DMS153 treated with DMSO at 0.1 percent for 48 hours (cell line): ENCODE results near the gene SULF2.
A peak's percentile ranks its signal among the peaks of the same experiment; 100 is the strongest.

ENCODE experiments used
- DNase-seq: peaks from one replicate; lab custom pipeline; 2025; ENCODE audit not compliant: unreplicated experiment; lab: John Stamatoyannopoulos, UW

SULF2 gene

GRCh38 chr20:47672886-47673670 lies 112.2 kb downstream of the SULF2 start:
- no peak for DNase-seq

DNA sequence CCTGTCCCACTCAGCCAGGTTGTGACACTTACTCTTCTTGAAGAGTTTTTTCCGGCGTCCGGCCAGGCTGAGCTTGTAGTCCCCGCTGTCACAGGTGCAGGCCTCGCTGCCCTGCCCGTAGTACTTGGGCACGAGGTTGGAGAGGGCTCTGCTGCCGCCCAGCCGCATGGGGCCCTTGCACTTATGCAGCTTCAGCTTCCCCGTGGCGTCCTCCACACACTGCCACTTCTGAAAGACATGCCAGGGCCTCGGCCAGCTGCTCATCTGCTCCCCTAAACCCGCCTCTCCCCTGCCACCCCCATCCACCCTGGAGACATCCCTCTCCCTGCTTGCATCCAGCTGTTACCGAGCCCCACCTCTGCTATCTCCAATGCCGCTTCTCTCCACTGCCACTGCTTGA lies 113.1 kb downstream of the SULF2 start:
- no peak for DNase-seq

- DNase-seq, result no peak
Measured at GRCh38 chr20:47670913-47671312, 114.4 kb downstream of the SULF2 start.

DNA sequence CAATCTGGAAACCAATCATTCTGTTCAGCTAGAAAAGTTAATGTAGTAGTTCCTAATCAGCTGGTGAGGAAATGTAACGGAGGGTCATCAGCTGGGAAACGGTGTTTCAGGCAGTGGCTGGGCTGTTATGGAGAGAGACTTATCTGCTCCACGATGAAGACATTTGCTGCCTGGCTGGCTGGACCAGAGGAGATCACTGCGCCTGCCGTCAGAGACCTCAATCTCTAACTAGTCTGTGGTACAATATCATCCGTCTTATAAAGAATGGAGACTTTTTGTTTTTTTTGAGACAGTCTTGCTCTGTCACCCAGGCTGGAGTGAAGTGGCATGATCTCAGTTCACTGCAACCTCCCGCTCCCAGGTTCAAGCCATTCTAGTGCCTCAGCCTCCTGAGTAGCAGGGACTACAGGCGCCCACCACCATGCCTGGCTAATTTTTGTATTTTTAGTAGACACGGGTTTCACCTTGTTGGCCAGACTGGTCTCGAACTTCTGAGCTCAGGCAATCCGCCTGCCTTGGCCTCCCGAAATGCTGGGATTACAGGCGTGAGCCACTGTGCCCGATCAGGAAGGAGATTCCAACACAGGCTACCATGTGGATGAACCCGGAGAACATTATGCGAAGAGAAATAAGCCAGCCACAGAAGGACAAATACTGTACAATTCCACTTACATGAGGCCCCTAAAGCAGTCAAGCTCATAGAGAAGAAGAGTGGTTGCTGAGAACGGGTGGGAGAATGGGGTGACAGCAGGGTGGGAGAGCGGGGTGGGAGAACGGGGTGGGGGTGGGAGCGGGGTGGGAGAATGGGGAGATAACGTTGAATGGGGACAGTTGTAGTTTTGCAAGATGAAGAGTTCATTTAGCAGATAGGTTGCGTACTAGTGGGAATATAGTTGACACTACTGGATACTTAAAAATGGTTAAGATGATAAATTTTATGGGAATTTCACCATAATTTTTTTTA lies 115.1 kb downstream of the SULF2 start:
- DNase-seq, result no peak

GRCh38 chr20:47669489-47669888 lies 115.8 kb downstream of the SULF2 start:
- DNase-seq, result no peak

- no peak for DNase-seq
Measured at GRCh38 chr20:47669152-47669425, 116.2 kb downstream of the SULF2 start.

DNA sequence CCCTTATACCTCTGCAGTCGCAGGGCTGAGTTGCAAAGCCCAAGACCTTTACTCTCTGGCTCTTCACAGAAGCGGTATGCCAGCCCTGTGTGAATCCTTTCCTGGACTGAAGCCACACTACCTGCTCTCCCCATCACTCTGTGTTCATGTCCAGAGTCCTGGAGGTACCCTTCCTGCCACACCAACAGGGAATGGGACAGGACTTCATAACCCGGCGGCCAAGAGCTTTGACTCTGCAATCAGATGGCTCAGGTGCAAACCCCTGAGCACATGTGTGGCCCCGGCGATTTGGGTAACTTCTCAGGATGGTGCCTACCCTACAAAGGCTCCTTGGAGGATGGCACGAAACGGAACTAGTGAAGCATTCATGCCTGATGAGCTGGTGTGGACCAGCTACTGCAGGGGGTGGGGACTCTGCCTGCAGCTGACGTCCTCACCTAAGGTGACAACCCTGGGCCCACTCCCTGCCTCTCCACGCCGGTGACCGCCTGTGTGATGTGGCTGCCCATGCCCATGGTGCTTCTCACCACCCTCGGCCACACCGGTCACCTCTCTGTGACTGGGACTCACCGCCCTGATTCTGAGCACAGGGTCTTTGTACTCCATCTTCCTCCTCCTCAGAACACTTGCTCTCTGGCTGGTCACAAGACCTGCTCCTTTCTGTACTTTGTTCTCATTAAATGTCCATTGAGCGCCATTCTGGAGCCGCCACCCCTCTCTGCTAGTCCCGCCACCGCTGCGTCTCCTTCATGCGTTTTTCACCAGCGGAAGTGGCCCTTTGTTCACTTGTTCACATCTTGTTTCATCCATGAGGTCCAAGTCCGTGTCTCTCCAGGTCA lies 116.7 kb downstream of the SULF2 start:
- no peak for DNase-seq

- DNase-seq, result no peak
Measured at GRCh38 chr20:47667531-47668312, 117.6 kb downstream of the SULF2 start.

DNA sequence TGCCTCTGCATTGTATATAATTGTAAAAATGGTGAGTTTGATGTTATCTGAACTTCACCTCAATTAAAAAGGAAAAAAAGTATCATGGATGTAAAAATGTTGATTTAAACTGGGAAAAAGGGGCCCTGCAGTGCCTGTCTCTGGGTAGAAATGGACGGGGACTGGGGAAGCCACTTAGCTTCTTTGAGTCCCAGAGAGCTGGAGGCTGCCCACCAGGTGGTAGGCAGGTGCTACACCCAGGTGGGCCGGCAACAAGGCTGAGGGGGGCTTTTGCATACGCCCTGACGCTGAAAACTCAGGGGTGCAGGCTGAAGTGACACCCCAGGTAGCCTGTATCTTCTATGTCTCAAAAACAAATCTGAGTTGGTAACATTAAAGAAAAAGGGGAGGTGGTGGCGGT lies 118.2 kb downstream of the SULF2 start:
- DNase-seq, result no peak

GRCh38 chr20:47666304-47666703 lies 119.0 kb downstream of the SULF2 start:
- no peak for DNase-seq

DNA sequence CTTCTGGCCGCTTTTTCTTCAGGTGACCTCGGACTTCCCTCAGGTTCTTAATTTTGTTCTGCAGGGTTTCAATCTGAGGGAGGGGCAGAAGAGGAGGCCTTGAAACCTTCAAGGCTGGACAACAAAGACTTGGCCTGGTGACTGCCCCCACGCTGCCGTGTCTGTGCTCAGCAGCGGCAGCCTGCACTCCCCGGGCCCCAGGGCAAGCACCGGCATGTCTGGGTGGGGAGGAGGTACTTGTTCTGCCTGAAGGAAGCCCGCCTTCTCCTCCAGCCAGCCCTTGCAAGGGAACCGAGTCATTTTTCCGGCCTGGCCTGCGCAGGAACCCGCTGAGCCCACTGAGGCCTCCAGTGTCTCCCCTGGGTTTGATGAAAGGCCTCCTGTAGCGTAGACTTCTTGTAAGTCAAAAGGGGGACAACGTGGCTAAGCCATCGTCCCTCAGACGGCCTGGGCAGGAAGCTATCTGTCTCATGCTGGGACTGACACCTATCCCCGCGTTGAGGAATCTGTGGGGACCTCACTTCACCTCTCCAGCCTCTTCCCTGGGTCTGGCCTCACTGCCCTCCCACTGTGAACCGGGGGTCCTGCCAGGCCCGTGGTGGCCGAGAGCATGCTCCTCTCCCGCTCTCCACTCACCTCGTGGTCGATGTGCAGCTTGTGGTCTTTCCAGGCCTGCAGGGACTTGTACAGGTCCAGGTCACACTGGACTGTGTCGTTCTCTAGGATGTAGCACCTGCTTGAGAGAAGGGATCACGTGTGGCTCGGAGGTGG lies 119.9 kb downstream of the SULF2 start:
- DNase-seq, result no peak

- no peak for DNase-seq
Measured at GRCh38 chr20:47664744-47665143, 120.5 kb downstream of the SULF2 start.

DNA sequence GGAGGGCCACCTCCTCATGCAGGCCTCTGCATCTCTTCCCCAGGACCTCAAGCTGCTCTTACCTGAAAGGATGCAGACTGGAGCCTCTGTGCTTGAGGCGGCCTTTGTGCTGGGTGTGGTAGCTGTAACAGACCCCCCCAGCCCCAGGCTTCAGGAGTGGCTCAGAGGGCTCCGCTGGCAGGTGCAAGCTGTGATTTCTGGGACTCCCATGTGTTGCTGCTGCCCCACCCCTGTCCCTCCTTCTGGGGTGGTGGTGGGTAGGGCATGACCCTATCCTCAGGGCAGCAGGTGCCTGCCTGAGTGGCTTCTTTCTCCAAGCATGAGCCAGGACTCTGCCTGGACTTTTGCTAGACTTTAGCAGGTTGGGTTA lies 121.2 kb downstream of the SULF2 start:
- no peak for DNase-seq

GRCh38 chr20:47663354-47664067 lies 121.8 kb downstream of the SULF2 start:
- peak; percentile 67 for DNase-seq

GRCh38 chr20:47662483-47663353 lies 122.6 kb downstream of the SULF2 start:
- no peak for DNase-seq

GRCh38 chr20:47661714-47662113 lies 123.6 kb downstream of the SULF2 start:
- no peak for DNase-seq

DNA sequence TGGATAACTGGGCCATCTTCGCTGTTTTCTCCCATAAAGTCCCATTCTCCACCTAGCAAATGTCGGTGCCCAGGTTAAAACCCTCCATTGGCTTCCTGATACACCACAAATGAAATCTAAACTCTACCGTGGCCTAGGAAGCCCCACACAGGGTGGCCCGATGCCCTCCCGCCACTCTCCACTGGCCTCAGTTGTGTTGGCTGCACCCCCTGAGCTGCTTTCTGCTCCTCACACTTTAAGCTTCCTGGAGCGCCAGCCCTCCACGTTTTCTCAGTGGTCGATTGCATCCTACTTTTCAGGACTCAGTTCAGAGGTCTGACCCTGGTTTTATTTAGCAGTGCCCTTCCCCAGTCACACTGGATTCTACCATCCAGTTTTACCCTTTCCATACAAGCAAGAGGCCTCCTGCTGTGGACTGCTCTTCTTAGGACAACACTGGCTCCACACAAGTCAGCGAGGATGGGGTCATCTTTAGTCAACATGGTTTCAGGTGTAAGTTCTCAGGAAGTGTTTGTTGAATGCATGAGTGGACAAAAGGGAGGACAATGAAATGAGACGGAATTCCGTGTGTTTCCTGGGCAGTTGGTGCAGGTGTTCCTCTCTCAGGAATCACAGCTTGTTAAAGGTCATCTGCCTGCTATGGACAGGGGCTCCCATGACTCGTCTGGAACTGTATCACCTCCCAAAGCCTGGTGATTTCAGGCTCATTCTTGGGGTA lies 124.1 kb downstream of the SULF2 start:
- no peak for DNase-seq

GRCh38 chr20:47660602-47660905 lies 124.7 kb downstream of the SULF2 start:
- DNase-seq, result no peak
